ENCODE results near the gene RAB22A.
A peak's percentile ranks its signal among the peaks of the same experiment; 100 is the strongest.

Gene RAB22A, protein sequence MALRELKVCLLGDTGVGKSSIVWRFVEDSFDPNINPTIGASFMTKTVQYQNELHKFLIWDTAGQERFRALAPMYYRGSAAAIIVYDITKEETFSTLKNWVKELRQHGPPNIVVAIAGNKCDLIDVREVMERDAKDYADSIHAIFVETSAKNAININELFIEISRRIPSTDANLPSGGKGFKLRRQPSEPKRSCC

DNA sequence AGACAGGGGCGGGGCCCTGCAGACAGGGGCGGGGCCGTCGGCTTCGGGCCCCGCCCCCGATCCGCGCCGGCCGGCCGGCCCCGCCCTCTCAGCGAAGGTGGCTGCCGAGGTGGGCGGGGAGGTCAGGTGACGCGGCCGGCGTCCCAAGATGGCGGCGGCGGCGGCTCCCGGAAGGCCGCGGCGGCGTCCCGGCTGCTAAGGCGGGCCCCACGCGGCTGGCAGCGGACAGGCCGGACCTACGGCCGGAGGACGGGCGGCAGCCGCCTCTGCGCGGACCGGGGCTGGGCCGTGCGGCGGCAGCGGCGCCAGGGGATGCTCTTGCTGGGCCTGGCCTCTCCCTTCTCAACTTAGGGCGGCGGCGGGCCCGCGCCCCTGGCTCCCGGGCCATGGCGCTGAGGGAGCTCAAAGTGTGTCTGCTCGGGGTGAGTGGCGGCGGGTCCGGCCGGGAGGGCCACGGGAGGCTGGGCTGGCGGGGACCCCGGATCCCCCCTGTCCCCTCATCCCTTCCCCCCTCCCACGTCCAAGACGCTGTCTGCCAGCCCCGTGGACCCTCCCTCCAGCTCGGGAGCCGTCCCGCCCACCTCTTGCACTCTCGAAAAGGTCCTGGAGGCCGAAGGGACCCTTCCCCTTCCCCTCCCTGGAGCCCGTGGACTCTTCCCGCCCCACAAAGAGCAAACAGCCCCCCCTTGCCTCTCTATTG lies at the start of gene RAB22A:
Gene RAB22A (plus strand): TSS at position 125 of the 700 bp plus-strand sequence. CDS start 262 bp downstream, at position 387.
- peak; percentile 95 for DNase-seq

DNA sequence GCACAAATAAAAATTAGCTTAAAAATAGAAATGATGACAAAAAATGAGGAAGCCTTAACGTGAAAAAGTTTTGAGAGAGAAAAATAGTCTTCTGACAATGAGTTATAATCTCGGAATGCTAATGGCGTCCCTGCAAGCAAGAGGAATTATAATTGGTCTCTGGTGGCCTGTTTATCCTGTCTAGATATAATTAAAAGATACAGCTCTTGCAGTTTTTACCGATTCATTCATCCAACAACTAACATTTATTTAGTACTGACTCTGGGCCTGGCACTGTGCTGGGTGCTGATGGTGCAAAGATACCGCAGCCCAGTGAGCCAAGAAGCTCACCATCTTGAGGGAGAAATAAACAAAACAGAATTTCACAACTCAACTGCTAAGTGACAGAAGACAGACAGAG lies 49.5 kb upstream of the RAB22A start:
- no peak for DNase-seq

DNA sequence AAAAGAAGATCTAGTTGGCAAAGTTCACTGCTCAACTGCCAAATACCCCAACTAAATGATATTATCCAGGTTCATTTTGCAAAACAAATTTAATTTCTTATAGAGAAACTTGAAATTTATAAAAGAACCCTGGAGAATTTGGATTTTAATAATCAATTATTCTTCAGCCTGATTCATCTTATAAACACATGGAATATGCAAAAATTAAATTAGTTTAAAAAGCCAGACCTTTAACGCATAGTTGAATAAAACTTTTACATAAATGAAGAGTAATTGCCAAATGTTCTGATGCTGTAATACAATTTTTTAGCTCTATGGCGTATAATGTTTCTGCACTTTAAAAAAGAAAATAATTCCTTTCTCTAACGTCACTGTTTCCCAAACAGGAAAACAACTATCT lies 47.9 kb upstream of the RAB22A start:
- no peak for DNase-seq

DNA sequence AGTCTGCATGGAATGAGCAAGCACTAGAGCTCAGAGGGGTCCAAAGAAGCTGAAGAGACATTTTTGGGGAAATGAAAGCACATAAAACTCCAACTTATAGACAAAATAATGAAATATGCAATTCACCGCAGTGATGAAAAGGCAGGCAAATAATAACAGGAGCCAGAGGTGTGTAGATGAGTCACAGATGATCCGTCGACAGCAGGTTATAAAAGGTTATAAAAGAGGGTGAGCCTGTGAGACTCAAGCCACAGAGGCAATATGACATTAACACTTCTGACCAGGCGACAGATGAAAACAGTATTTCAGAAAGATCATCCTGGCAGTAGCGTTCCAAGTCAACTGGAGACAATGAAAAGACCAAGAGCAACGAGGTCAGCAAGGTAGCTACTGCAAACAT lies 45.2 kb upstream of the RAB22A start:
- DNase-seq = no peak

DNA sequence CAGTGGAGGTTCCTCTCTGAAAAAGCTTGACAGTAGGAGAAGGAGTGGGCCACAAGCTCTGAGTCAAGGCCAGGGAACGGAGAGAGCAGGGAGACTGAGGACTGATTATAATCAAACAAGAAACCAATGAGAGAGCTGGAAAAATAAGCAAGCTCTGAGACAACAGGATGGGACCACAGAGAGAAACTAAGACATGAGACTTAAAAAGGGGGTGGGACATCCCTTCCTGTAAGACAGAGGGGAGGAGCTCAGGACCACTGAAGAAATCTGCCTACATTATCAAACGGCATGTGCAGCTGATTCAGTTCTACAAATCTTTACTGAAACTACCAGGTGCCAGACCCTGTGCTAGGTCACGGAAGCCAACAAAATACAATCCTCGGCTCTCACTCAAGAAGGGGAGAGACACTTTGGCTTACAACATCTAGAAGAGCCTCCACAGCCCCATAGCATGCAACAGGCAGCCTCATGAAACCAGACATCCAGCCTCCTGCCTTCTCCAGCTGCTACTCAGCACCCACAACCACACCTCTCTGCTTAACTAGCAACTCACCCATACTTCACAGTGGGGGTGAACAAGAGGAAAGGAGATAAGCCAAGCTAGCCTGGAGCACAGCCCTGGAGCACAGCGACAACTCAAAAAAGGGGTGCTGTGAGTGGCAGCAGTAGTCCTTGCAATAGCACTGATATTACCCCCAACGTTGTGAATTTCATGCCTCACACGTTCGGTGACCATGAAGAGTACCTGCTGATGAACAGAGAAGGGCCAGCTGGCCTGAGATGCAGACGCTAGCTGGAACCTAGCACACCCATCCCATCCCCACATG lies 41.9 kb upstream of the RAB22A start:
- DNase-seq = no peak

DNA sequence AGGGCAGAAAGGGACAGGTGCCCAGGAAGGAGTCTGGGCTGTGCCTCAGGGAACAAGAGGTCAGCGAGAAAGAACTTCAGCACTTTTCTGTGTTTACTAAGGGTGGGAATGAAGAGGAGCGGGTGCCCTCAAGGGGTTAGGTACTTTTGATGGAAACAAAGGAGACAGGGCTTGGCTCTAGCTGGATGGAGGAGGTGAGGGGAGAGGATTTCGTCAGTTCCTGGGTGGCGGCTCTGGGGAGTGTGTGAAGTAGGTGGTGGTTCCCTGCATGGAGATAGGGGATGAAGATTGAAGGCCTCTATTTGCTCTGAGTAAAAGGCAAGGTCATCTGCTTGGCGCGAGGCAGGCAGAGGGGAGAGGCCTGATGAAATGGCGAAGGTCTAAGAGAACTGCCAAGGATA lies 41.1 kb upstream of the RAB22A start:
- DNase-seq = no peak

DNA sequence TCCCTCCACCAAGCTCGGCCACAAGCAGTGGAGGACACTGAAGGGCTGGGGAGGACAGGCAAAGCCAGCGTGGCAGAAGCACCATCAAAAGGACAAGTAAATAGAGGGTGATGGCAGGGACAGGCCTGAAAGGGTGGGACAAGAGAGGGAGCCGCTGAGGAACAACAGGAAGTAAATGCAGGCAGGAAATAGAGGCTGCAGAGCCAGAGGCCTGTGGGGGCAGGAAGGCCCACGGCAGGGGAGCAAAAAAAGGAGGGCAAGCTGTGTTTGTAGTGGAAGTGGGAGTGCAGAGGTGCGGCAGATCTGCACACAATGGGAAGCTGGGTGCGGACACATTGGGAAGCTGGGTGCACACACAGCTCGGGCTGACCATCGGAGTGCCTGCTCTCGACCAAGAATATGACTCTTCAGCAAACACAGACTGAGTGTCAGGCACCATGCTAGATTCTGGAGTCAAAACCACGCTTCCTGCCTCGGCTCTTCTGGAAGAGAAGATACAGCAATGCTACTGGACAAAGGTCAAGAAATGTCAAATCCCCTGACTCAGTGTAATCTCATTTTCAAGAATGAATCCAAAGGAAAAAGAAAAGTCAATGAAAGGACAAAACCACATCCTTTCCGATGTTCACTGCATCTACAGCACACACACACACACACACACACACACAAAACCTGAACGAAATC lies 40.4 kb upstream of the RAB22A start:
- no peak for DNase-seq

DNA sequence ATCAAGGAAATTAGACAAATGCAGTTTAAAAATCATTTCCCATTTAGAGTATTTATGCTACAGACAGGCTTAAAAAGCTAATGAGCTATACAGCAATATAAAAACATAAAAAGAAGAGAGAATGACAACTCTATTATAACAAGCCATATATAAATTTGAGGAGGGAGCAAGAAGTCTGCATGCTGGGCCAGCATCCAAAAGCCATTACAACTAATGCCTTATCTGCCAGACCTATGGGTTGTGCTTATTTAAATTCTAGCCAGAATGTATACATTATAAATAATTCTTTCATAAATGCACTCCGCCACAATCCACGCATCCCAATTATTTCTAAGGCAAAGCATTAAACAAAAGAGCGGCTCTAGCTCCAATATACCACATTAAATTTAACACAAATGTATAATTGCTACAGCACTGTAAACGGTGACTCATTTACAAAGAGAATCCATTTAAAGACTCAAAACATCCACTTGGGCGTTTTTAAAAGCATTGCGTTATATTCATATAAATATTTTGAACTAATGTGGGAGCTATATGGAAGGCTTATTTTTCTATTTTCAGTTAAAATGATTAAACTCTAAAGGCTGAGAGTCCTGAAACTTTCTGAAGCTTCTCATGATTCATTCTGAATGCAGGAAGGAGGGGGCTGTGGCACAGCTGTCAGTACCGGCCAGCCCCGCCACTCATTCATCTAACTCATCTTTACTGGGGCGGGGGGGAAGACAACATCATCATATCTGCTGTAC lies 37.7 kb upstream of the RAB22A start:
- DNase-seq = no peak

DNA sequence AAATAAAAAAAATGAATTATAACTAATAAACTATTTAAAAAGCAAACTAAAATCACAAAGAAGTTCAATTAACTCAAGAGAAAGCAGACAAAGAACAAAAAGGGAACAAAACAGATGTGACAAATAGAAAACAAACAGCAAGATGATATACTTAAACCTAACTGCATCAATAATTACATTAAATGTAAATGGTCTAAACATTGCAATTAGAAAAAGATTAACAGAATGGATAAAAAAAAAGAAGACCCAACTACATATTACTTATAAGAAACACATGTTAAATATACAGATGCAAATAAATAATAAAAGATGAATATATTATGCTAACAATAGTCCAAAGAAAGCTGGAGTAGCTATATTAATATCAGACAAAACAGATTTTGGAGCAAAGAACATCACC lies 35.1 kb upstream of the RAB22A start:
- no peak for DNase-seq

DNA sequence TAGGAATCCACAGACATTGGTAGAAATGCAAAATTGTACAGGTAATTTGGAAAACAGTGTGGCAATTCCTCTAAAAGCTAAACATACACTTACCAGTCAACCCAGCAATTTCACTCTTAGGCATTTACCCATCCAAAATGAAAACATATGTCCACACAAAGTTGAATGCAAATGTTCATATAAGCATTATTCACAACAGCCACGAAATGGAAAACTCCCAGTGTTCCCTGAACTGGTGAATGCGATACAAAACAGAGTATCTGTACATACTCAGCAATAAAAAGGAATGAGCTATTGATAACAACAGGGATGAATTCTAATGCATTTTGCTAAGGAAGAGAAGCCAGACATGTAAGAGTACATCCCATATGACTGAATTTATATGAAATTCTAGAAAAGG lies 32.4 kb upstream of the RAB22A start:
- DNase-seq = no peak

DNA sequence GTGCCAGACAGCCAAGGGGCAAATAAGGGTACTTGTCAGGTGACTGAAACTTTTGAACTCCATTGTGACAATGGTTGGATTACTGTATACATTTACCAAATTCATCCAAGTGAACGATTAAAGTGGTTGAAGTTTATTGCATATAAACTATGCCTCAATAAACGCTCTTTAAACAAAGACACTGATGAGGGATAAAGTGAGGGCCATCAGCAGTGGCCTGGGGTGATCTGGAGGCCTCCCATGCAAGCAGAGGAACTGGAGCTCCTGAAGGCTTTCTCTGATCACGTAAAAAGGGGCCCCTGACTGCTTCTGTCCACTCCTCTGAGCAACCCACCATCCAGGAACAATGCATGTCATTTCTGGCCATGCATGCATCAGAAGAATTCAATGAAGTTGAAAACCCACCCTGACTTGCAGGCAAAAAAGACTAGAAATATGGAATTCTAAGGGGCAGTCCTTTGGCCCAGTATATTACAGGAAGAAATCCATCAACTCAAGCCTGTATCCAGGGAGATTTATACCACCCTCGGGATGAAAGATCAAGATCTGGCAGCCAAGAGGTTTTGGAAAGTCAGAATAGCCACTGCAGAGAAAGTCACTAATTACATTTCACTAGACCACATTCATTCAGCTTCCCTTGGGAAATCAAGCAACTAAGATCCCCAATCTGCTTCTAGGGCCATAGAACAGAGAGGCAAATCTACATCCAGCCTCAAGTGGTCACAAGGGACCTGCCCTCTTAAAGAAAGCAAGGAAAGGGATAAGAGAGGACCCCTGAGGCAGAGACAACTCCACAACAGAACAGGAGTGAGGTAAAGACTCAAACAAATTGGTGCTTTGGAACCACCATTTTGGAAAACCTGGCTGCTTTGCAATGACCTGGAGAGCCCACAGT lies 31.7 kb upstream of the RAB22A start:
- no peak for DNase-seq

DNA sequence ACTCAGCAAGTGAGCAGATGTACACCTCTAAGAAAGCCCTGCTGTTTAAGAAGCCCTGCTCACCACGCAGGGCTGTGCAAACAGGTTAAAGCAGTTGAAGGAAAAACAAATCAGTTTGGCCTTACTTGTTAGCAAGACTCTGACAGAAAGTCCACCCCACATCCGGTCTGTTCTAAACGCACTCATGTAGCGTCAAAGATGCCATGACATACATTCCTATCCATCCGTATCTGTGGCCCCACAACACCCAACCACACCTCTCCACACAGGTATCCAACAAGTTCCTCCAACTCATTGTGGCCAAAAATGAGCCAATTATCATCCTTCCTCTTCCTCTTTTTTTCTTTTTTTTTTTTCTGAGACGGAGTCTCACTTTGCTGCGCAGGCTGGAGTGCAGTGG lies 22.8 kb upstream of the RAB22A start:
- no peak for DNase-seq

DNA sequence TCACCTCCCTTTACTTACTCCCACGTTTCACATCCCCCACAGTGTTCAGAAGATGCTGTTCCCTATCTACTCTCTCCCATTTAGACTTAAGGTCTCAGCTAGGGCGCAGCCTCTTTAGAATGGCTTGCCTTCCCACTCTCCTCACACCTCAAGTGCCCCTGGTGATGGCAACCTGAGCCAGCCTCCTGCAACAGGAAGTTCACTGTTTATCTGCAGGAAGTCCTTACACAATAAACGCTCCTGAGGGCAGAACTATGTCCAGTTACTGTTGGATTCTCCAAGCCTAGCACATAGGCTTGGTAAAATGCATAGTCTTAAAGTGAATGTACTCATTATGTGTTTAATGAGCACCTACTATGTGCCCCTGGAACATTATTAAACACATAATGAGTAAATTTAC lies 21.9 kb upstream of the RAB22A start:
- DNase-seq = no peak

DNA sequence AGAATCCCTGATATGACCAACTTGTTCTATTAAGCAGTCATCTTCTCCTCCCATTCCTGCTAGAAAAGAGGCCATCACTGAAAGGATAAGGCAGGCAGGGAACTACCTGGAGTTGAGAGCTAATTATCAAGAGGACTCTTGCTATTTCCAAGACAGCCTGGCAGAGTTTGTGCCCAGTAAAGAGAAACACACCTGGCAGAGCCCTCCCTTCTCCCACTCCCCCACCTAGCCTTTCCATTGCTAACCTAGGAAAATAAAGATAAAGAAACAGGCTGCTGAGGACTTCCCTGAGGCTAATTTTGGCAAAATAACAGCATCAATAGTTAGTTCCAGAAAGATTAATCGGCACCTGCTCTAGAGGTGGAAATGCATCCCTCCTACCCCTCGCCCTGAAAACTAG lies 20.4 kb upstream of the RAB22A start:
- no peak for DNase-seq

DNA sequence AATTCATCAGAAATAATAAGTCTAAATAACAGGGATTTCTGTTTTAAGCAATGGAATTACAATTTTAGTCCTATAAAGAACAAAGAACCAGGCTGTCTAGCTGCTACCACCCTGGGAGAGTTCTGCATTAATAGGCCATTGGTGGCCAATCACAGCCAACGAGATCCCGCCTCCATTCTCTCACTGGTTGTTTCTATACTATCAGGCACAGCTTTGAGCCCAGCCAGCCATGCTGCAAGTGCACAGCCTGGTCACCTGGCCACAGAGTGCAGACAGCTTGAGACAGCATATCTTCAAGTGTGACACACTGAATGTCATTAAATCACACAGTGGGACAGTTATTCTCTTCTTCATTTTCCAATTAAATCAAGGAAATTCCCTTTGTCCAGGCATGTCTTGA lies 16.1 kb upstream of the RAB22A start:
- no peak for DNase-seq

DNA sequence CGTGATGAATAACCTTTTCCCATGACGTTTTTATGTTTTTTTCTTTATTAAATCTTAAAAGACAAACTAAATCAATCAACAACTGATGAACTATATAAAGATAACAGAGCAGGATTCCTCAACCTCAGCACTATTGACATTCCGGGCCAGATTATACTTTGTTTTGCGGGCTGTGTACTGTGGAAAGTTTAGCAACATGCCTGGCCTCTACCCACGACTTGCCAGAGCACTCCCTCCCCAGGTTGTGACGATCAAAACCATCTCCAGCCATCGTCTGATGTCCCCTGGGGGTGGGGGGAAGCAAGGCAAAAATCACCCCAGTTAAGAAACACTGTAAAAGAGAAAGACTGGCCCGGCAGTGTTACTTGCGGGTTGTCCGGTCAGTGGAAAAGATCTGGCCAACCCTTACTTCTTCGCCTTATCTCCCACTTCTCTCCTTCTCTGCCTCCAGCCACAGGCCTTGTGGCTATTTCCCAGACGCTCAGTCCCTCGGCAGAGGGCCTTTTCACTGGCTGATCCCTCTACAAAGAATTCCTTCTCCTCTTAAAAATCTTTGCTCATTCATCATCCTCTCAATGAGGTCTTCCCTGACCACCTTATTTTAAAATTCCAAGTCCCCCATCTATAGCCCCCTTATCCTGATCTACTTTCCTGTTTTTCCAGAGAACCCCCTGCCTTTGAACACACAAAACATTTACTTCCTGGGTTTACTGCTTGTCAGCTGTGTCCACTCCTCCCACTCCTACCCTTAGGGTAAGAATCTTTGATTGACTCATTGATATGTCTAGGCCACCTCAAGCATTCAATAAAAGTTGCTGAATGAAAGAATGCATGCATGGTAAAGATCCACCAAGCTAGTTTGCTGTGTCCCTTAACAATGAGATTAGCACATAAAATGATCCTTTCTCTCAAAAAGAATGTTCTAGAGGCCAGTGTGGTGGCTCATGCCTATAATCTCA lies 14.7 kb upstream of the RAB22A start:
- no peak for DNase-seq

DNA sequence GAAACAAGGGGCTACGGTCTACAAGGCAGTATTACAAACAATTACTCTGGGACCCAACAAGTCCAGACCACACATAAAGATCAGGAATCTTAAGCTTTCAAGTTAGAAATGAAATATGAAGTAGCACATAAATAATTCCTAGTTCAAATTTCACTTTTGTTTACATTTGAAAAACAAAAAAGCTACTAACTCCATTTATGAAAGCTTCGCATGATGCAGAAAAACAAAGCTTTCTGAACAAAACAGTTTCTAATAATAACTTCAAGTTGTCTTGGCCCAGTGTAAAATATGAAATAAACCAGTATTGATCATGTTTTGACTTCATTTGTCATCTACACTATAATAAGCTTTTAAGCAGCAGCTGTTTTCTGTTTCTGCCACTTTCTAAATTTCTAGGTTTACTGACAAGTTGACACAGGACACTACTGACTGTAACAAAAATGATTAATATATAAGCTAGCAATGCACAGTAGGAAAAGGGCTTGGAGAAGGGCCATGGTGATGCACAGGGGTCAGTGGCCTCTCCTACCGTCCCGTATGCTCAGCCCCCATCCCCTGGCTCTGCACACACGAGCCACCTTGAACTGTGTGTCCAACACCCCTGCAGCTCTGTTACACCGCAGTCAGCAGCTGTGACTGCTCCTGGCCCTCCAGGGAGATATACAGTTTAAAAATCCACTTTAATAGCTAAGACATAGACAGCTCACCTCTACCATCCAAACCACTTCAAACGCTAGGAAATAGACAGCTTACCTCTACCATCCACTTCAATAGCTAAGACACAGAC lies 13.3 kb upstream of the RAB22A start:
- DNase-seq = no peak

DNA sequence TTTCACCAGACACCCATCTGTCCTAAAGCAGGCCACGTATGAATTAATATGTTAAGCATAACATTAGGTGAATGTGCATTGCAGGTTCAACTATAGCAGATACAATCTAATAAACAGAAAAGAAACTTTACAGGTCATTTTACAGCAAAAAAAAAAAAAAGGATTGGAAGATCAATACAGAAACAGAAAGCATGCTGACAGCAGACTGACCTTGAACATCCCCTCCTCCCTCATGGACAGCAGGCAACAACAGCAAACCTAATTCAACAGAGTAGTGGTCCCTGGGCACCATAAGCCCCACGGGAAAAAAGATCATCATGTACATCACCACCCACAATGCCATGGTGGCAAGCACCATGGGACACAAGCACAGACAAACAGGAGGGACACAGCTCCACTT lies 12.1 kb upstream of the RAB22A start:
- DNase-seq = no peak

DNA sequence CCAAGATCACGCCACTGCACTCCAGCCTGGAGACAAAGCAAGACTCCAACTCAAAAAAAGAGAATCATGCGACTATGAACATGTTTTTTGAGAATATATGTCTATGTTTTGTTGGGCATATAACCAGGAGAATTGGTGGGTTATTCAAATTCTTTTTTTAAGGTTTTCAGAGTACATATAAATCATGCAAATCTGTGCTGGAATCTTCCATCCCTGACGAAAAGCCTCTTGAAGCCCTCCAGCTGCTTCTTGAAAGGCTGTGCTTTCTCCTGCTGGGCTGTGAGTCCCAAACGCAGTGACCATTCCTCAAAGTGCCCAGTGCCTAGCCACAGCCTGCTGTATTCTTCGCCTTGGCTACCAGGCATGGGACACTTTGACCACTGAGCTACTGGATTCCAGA lies 9.2 kb upstream of the RAB22A start:
- DNase-seq = no peak

DNA sequence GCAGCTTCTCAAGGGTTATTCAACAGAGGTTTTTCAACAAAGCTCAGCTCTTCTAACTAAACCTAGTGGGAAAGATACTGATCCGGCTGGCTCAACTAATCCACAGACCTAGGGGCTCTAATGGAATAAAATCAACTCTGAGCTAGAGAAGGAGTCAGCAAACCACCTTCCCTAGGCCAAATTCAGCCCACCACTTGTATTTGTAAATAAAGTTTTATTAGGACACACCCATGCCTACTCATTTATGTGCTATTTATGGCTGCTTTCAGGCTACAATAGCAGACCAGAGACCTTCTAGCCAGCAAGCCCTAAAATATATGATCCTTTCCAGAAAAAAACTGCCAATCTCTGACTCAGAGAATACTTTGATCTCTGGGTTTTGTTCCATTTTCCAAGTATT lies 6.0 kb upstream of the RAB22A start:
- no peak for DNase-seq
